Measurements from ENCODE around the gene CFAP107. TPM values are rescaled to one million over a fixed set of nuclear protein-coding genes. Genes with fewer than 3 reads are reported as not detected.

Gene CFAP107
- polyA plus RNA-seq, 1 donor (not counting 4 experiments of a cell fraction or from before 2014, with no cell fraction given) = not detected

DNA sequence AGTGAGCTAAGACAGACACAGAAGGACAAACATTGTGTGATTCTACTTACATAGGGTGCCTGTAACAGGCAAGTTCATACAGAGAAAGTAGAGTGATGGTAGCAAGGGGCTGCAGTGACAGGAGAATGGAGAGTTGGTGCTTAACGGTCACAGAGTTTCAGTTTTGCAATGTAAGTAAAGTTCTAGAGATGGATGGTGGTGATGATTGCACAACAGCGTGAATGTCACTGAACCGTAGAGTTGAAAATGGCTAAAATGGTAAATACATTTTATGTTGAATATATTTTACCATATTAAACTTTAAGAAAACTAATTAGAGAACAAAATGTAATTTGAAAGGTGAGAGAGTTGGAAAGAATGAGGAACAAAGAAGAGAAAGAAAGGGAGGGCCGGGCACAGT lies 8.7 kb downstream of the CFAP107 start:
- Histone ChIP-seq H3K4me2 (ENCODE audit: control insufficient read depth, extremely low read depth, insufficient read depth, low read depth, low read length) (no peak overlapping the region), H2AFZ (ENCODE audit: control insufficient read depth, low read length) (no peak overlapping the region), H3K36me3 (ENCODE audit: control insufficient read depth in 2 of 2, extremely low read depth in 1 of 2, insufficient read depth in 2 of 2, low read length in 2 of 2) (no peaks in the 10 kb centered on the region), H4K20me1 (ENCODE audit: control insufficient read depth, extremely low read depth, insufficient read depth, low read length) (no peaks in the 10 kb centered on the region), H3K9me3 (ENCODE audit: control insufficient read depth, low read depth, low read length) (no peaks in the 10 kb centered on the region), H3K79me2 (ENCODE audit: control insufficient read depth, insufficient read depth, low read length) (no peaks in the 10 kb centered on the region), H3K27me3 (ENCODE audit: control insufficient read depth, extremely low read depth, insufficient read depth, low read length) (no peaks in the 10 kb centered on the region), H3K4me1 (ENCODE audit: control insufficient read depth, extremely low read depth, insufficient read depth, low read length) (no peaks in the 10 kb centered on the region), H3K9ac (ENCODE audit: control insufficient read depth, extremely low read depth, insufficient read depth, low read length) (no peak overlapping the region), H3K4me3 (ENCODE audit: control insufficient read depth in 2 of 3, extremely low read depth in 1 of 3, insufficient read depth in 2 of 3, low read depth in 1 of 3, low read length in 3 of 3) (no peak overlapping the region), H3K27ac (ENCODE audit: control insufficient read depth, insufficient read depth, low read length) (no peak overlapping the region), H3K9me1 (ENCODE audit: control insufficient read depth, extremely low read depth, insufficient read depth, low read length) (no peaks in the 10 kb centered on the region)
- FAIRE-seq (no peak), DNase-seq (ENCODE audit: low read depth, low spot score) (no peak)
- dilution Hi-C loops (cut with MboI; ENCODE audit: extremely low pct_ligation_motif_present, low sequenced_read_pairs) = no loop called here
- no peak for TF ChIP-seq EZH2 (IDR thresholded peaks at IDR 0.05; ENCODE audit: low read length)
- TF ChIP-seq, protein P1, sequence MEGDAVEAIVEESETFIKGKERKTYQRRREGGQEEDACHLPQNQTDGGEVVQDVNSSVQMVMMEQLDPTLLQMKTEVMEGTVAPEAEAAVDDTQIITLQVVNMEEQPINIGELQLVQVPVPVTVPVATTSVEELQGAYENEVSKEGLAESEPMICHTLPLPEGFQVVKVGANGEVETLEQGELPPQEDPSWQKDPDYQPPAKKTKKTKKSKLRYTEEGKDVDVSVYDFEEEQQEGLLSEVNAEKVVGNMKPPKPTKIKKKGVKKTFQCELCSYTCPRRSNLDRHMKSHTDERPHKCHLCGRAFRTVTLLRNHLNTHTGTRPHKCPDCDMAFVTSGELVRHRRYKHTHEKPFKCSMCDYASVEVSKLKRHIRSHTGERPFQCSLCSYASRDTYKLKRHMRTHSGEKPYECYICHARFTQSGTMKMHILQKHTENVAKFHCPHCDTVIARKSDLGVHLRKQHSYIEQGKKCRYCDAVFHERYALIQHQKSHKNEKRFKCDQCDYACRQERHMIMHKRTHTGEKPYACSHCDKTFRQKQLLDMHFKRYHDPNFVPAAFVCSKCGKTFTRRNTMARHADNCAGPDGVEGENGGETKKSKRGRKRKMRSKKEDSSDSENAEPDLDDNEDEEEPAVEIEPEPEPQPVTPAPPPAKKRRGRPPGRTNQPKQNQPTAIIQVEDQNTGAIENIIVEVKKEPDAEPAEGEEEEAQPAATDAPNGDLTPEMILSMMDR (optimal IDR thresholded peaks at IDR 0.05 in 1 of 3, IDR thresholded peaks at IDR 0.05 in 1 of 3, conservative IDR thresholded peaks at IDR 0.05 in 1 of 3; ENCODE audit: extremely low read depth in 1 of 3, insufficient read depth in 2 of 3, low read length in 3 of 3) = no peak

DNA sequence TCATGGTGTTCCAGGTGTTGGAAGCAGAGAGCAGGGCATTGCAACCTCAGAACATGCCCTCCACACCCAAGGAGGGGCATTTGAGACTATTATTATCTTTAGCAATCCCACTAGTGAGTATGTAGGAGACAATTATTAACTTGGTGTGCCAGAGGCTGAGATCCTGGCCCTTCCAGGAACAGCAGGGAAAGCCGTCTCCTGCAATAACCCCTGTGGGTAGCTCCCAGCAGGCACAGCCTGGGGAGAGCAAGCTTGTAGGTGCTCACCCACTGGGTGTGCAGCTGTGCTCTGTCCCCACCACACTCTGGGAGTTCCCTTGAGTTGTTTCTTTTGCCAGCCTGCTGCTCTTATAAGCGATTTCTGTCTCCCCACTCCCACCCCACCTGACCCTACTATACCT lies 10.3 kb downstream of the CFAP107 start:
- Histone ChIP-seq H3K79me2 (ENCODE audit: control insufficient read depth, insufficient read depth, low read length) (no peaks in the 10 kb centered on the region), H3K9ac (ENCODE audit: control insufficient read depth, extremely low read depth, insufficient read depth, low read length) (no peak overlapping the region), H3K4me3 (ENCODE audit: control insufficient read depth in 2 of 3, extremely low read depth in 1 of 3, insufficient read depth in 2 of 3, low read depth in 1 of 3, low read length in 3 of 3) (no peak overlapping the region), H3K9me1 (ENCODE audit: control insufficient read depth, extremely low read depth, insufficient read depth, low read length) (no peaks in the 10 kb centered on the region), H3K9me3 (ENCODE audit: control insufficient read depth, low read depth, low read length) (no peaks in the 10 kb centered on the region), H3K4me1 (ENCODE audit: control insufficient read depth, extremely low read depth, insufficient read depth, low read length) (no peaks in the 10 kb centered on the region), H2AFZ (ENCODE audit: control insufficient read depth, low read length) (no peak overlapping the region), H4K20me1 (ENCODE audit: control insufficient read depth, extremely low read depth, insufficient read depth, low read length) (no peaks in the 10 kb centered on the region), H3K4me2 (ENCODE audit: control insufficient read depth, extremely low read depth, insufficient read depth, low read depth, low read length) (no peak overlapping the region), H3K36me3 (ENCODE audit: control insufficient read depth in 2 of 2, extremely low read depth in 1 of 2, insufficient read depth in 2 of 2, low read length in 2 of 2) (no peaks in the 10 kb centered on the region), H3K27ac (ENCODE audit: control insufficient read depth, insufficient read depth, low read length) (no peak overlapping the region), H3K27me3 (ENCODE audit: control insufficient read depth, extremely low read depth, insufficient read depth, low read length) (no peaks in the 10 kb centered on the region)
- TF ChIP-seq, protein P1 (optimal IDR thresholded peaks at IDR 0.05 in 1 of 3, IDR thresholded peaks at IDR 0.05 in 1 of 3, conservative IDR thresholded peaks at IDR 0.05 in 1 of 3; ENCODE audit: extremely low read depth in 1 of 3, insufficient read depth in 2 of 3, low read length in 3 of 3) = no peak
- TF ChIP-seq EZH2 (IDR thresholded peaks at IDR 0.05; ENCODE audit: low read length) = no peak
- dilution Hi-C loops (cut with MboI; ENCODE audit: extremely low pct_ligation_motif_present, low sequenced_read_pairs) = no loop called here
- FAIRE-seq (no peak), DNase-seq (ENCODE audit: low read depth, low spot score) (no peak)
